PC-9 (cell line): ENCODE measurements around the gene ZSCAN18.

Experiments
- CTCF ChIP-seq: fragments of 200-600 bp; sonication (generic); conservative IDR thresholded peaks from 2 replicates; pipeline ENCODE4 v1.6.1; 2017; ENCODE audit warnings: mixed run types, antibody characterized with exemption, mild to moderate bottlenecking, moderate library complexity
- EZH2 ChIP-seq: fragments of 200-600 bp; sonication (generic); IDR thresholded peaks from 2 replicates; pipeline ENCODE4 v1.8.0; 2017; ENCODE audit warnings: antibody characterized with exemption, low read depth

DNA sequence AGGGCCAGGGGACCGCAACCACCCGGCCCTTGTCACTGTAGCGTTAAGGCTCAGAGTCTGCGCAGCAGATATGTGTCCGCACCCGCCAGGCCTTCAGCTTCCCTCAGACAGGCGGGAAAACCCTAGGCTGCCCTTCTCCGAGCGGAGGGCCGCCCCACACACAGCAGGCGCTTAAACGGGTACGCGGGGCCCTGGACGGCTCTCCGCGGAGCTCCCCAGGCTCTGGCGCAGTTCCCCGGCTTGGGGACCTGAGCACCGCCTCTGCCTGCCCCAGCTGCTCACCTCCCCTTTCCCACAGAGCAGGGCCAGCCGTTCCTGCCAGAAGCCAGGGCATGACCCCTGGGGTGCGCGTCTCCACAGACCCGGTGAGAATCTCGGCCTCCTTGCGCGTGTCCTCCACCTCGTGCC lies 38.4 kb downstream of the ZSCAN18 start:
- TF ChIP-seq CTCF (no peak), EZH2 (no peak)
